Neural crest cell (in vitro differentiated cells): Measurements from ENCODE around the gene ARHGEF19. TPM values are rescaled to one million over a fixed set of nuclear protein-coding genes. Genes with fewer than 3 reads are reported as not detected.

Source experiments
- DNase-seq: peaks from one replicate; pipeline ENCODE4 v3.0.0; 2021; ENCODE audit warnings: low read depth, mixed read lengths, low spot score
- H3K27ac Mint-ChIP-seq: one replicate; pipeline ENCODE4 v1.8.0; 2021; ENCODE audit warnings: mild to moderate bottlenecking, mixed read lengths; ENCODE audit not compliant: unreplicated experiment
- H3K27me3 Mint-ChIP-seq: 2 replicates; pipeline ENCODE4 v1.8.0; 2021; ENCODE audit warnings: low read depth, mild to moderate bottlenecking, mixed read lengths
- H3K36me3 Mint-ChIP-seq: 2 replicates; pipeline ENCODE4 v1.8.0; 2021; ENCODE audit warnings: low read depth, mild to moderate bottlenecking, mixed read lengths
- H3K4me1 Mint-ChIP-seq: 2 replicates; pipeline ENCODE4 v1.8.0; 2021; ENCODE audit warnings: mixed read lengths
- H3K4me3 Mint-ChIP-seq: one replicate; pipeline ENCODE4 v1.8.0; 2021; ENCODE audit warnings: mild to moderate bottlenecking, mixed read lengths
- H3K9me3 Mint-ChIP-seq: 2 replicates; pipeline ENCODE4 v1.8.0; 2021; ENCODE audit warnings: mixed read lengths
- CTCF ChIP-seq: fragments of 200-600 bp; sonication (generic); conservative IDR thresholded peaks from 2 replicates; pipeline ENCODE4 v1.5.0; 2021; ENCODE audit warnings: antibody characterized with exemption, mild to moderate bottlenecking
- total RNA-seq: library from RNA; stranded (reverse); gene quantifications from 2 replicates; pipeline ENCODE4 v1.2.1, GENCODE V29; 2021

Gene ARHGEF19
- total RNA-seq, 1 donor from 2014 or later, result 9.0 TPM

DNA sequence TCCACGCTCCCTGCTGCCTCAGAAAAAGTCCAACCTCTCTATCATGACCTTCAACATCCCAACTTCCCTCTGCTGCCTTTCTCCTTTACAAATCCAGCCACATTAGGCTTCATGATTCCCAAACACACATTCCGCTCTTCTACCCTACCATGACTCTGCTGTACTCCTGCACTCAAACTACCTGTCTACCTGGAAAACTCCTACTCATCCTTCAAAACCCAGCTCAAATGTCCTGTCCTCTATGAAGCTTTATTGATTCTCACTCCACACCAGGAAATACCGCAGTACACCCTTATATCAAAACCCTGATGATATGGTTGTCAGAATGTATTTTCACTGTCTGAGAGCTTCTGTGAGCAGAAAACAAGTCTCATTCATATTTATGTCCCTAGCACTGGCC, 8.9 kb downstream of the ARHGEF19 start:
- Mint-ChIP-seq H3K36me3 (no peaks in the 10 kb centered on the region), H3K27ac (no peak overlapping the region), H3K4me1 (peaks cover 8% of the 10 kb centered on the region), H3K27me3 (peaks cover 2% of the 10 kb centered on the region), H3K9me3 (no peaks in the 10 kb centered on the region), H3K4me3 (no peak overlapping the region)
- no peak for DNase-seq
- no peak for TF ChIP-seq CTCF

DNA sequence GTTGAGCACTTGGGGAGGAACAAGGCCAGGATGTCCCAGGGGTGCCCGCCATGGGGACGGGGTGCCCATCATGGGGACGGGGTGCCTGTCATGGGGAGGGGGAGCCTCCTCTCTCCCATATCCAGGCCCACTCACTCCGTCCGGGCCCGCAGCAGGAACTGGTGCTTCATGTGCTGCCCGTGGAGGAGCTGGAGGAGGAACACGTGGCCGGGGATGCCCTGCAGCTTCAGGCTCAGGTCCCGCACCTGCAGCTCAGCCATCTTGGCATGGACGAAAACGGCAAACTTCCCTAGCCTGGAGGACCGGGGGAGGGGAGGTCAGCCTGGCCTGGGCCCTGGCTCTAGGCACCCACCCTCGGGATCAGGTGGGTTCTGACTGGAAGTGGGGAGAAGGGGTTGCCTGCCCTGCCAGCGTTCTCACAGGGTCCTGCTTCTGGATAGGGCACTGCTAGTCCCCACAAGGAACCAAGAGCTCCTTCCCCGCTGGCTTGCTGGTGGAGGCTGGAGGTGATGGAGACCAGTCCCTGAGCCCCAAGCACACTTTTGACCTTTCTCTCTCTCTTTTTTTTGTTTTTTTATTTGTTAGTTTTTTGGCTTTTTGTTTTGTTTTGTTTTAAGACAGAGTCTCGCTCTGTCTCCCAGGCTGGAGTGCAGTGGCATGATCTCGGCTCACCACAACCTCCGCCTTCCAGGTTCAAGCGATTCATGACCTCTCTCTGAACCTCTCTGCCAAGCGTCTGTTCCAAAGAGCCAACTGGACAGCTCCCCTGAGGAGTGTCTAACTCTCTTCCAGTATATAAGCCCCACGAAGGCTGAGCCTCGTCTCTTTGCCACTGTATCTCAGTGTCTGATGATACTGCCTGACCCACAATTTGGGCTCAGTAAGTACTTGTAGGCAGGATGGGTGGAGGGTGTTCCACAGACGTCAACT, 9.9 kb downstream of the ARHGEF19 start:
- Mint-ChIP-seq H3K9me3 (no peaks in the 10 kb centered on the region), H3K27me3 (peaks cover 2% of the 10 kb centered on the region), H3K4me3 (no peak overlapping the region), H3K27ac (no peak overlapping the region), H3K4me1 (peaks cover 8% of the 10 kb centered on the region), H3K36me3 (no peaks in the 10 kb centered on the region)
- no peak for DNase-seq
- no peak for TF ChIP-seq CTCF

- no peak for TF ChIP-seq CTCF
- H3K4me1 Mint-ChIP-seq, result no peaks in the 10 kb centered on the region
- no peak overlapping the region for H3K27ac Mint-ChIP-seq
- no peaks in the 10 kb centered on the region for H3K27me3 Mint-ChIP-seq
- no peaks in the 10 kb centered on the region for H3K36me3 Mint-ChIP-seq
- H3K4me3 Mint-ChIP-seq, result no peak overlapping the region
- no peak for DNase-seq
- H3K9me3 Mint-ChIP-seq, result no peaks in the 10 kb centered on the region
These were observed 12.8 kb downstream of the ARHGEF19 start for GRCh38 chr1:16199700-16200099.

DNA sequence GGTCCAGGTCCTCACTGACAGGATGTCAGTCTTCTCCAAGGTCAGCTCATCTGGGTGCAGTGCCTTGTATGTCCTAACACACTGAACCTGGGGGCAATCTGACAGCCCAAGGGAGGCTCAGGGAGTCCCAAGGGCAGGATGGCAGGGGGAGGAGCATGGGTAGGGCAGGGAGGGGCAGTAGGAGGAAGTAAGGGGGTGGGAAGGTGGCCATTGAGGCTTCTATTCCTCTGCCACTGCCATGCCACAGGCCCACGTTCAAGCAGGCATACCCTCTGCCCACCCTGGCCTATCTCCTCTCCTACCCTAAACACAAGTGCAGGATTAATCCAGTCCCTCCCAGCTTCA, 13.3 kb downstream of the ARHGEF19 start:
- Mint-ChIP-seq H3K27me3 (no peaks in the 10 kb centered on the region), H3K27ac (no peak overlapping the region), H3K36me3 (no peaks in the 10 kb centered on the region), H3K9me3 (no peaks in the 10 kb centered on the region), H3K4me3 (no peak overlapping the region), H3K4me1 (no peaks in the 10 kb centered on the region)
- DNase-seq, result no peak
- no peak for TF ChIP-seq CTCF

- no peaks in the 10 kb centered on the region for H3K36me3 Mint-ChIP-seq
These were observed 13.9 kb downstream of the ARHGEF19 start for GRCh38 chr1:16198444-16199156.

More at GRCh38 chr1:16198444-16199156, 13.9 kb downstream of the ARHGEF19 start:
- H3K4me3 Mint-ChIP-seq, result no peak overlapping the region
- H3K27me3 Mint-ChIP-seq, result no peaks in the 10 kb centered on the region
- DNase-seq, result no peak
- no peaks in the 10 kb centered on the region for H3K4me1 Mint-ChIP-seq
- no peaks in the 10 kb centered on the region for H3K9me3 Mint-ChIP-seq
- no peak for TF ChIP-seq CTCF
- no peak overlapping the region for H3K27ac Mint-ChIP-seq
